NCI-H774 (cell line): ENCODE data around the gene GPX4.

Experiments used
- DNase-seq: peaks from one replicate; lab custom pipeline; 2025; lab: John Stamatoyannopoulos, UW

GPX4 gene

DNA sequence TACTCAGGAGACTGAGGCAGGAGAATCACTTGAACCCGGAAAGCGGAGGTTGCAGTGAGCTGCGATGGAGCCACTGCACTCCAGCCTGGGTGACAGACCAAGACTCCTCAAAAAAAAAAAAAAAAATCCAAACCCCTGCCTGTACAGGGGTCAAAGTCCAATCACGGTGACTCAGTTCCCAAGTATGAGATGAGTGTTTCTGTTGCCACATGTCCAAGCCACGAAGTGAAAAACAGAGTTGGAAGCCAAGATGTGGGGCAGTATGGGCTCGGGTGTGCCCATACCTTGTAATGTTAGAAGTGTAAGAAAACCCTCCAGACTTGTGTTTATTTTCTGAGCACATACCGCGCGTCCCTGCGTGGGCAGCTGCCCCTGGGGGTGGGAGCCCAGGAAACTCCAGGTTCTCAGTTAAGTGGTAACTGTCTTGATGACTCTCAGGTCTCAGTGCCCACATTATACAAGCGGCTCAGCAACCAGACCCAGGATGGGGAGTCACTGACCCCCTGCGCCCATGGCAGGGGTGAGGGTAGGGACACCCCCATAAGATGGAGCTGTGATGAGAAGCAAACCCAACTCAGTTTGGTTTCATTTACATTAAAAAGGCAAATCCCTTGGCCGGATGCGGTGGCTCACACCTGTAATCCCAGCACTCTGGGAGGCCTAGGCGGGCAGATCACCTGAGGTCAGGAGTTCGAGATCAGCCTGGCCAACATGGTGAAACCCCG lies 1.2 kb upstream of the GPX4 start:
- DNase-seq: no peak

GRCh38 chr19:1103132-1103707 lies 574 bp upstream of the GPX4 start:
- no peak for DNase-seq

DNA sequence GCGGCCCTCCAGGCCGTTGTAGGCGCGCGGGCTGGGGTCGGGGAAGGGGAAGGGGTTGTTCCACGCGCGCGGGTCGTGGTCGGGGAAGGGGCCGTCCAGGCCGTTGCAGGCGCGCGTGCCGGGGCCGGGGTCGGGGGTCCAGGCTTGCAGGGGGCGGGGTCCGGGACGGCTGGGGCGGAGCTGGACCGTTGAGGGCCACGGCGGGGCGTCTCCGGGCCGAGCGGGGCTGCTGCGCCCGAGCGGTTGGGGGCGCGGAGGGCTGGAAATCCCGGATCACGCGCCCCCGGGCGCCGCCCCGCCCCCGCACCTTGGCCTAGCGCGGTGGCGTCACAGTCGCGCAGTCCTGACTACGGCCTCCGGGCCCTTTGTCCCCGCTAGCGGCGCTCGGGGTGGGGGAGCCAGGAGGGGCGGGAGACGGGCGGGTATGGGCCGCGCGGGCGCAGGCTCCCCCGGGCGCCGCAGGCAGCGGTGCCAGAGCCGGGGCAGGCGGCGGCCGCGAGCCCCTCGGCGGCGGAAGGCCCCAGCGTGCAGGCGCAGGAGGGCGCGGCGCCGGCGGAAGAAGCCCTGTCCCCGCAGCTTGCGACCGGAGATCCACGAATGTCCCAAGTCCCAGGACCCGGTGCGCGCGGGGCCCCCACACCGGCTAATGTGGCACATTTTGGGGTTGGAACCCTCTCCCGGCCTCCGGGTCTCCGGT lies 665 bp downstream of the GPX4 start:
- DNase-seq: peak; percentile 69

- DNase-seq: no peak
These were observed 1.4 kb downstream of the GPX4 start for GRCh38 chr19:1105008-1105872.

DNA sequence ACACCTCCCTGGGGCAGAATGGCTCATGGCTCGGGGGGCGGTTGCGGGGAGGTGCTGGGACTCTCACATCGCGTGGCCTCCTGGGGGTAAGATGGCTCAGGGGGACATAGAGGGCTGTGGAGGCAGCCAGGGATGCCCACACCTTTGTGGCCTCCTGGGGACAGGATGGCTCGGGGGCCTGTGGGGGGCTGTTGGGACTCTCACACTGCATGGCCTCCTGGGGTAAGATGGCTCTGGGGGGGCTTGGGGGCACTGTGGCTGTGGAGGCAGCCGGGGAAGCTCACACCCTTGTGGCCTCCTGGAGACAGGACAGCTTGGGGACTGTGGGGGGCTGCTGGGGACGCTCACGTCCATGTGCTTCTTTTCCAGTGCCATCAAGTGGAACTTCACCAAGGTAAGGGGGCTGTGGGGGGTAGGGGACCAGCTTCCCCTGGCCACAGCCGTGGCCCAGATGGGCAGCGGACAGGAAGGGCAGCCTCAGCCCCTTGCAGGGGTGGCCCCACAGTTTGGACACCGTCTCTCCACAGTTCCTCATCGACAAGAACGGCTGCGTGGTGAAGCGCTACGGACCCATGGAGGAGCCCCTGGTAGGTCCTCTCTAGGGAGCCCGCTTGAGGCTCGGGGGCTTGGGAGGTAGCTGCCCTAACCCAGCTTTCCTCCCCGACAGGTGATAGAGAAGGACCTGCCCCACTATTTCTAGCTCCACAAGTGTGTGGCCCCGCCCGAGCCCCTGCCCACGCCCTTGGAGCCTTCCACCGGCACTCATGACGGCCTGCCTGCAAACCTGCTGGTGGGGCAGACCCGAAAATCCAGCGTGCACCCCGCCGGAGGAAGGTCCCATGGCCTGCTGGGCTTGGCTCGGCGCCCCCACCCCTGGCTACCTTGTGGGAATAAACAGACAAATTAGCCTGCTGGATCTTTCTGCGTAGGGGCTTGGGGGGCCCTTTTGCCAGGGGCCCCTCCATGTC lies 2.4 kb downstream of the GPX4 start:
- no peak for DNase-seq

GRCh38 chr19:1106841-1107660 lies 3.3 kb downstream of the GPX4 start:
- no peak for DNase-seq

DNA sequence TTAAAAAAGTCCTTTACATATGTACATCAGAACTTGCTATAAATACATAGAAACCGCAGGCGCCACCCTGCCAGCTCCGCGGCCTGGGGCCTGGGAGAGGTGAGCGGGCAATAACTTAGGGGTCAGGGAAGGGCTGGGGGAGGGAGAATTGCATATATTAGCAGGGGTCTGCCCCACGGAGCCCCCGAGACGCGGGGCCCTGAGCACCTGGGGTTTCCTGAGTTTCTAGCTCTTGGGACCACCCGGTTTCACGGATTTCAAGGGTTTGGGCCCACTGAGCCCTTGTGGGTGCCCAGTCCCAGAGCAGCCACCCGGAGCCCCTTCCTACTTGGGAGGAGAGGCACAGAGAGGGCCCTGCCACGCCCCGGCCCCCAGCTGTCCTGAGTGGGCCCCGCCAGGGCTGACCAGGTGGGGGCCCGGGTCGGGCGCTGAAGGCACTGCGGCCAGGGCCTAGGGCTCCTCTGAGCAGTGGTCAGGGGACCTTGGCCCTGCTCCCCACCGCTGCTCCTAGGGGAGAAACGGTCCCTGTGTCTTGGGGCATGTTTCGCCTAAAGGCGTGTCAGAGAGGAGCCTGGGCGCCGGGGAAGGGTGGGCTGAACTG lies 4.0 kb downstream of the GPX4 start:
- DNase-seq: no peak

GRCh38 chr19:1108291-1109031 lies 4.7 kb downstream of the GPX4 start:
- no peak for DNase-seq

GRCh38 chr19:1109032-1109551 lies 5.3 kb downstream of the GPX4 start:
- DNase-seq: no peak

DNA sequence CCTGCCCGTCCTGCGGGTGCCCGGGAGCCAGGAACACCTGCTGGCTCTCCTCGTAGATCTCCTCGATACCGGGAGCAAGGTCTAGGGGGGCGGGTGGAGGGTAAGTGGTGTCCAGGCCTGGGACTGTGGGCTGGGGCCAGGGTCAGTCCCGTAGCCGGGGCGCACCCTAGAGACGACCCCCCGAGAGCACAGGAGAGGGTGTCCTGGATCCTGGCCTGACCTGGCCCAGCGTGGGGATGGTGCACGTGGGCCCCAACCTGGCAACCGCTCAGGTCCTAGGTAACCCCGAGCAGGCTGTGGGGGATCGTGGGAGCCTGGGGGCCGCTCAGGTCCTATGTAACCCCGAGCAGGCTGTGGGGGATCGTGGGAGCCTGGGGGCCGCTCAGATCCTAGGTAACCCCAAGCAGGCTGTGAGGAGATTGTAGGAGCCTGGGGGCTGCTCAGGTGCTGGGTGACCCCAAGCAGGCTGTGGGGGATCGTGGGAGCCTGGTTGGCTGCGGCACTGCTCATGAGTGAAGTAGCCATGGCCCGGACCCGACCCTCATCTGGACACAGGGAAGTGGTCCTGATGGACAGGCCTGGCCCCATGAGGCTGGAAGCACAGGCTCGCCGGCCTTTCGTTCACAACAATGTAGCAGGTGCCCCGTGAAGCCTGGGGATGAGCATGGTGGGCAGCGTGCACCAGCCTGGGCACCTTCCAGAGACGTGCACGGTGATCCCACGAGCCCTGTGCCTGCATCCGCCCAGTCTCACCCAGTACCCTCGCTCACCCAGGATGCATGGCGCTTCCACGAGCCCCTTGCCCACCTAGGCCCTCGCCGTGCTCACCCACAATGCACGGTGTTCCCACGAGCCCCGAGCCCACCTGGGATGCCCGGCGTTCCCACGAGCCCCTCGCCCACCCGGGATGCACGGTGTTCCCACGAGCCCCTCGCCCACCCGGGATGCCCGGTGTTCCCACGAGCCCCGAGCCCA lies 6.2 kb downstream of the GPX4 start:
- DNase-seq: no peak

DNA sequence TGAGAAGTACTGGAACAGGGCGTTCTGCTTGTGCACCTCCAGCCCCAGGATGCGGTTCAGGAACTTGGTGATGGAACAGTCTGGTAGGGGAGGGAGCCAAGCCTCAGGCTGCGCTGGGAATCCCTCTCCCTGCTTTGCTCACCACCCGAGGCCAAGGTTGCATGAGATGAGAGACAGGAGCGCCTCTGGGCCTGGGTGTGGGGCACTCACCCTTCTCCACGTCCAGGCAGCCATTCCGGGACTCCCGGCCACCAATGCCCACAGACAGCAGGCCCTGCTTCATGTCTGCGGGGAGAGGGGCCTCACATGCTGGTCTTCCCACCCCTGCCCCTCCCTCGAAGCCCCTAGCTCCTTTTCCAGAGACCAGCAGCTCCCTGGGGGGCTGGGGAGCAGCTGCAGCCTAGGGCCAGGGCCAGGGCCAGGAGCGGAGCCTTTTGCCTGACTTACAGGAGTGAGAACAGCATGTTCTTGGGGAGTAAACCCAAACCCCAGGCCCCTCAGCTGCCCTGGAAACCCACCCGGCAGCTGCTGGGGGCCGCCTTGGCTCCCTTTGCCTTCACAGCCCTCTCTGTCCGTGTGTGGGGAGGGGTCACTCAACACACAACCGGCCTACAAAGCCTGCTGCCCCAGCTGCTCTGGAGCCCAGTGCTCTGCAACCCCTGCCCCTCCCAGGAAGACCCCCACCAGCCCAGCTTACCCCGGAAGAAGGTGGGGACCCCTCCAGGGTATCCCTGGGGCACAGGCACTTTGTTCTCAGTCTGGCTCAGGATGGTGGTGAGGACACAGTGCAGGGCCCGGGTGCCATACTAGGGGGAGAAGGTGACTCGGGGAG lies 7.2 kb downstream of the GPX4 start:
- no peak for DNase-seq

GRCh38 chr19:1111641-1112267 lies 8.0 kb downstream of the GPX4 start:
- DNase-seq: no peak

DNA sequence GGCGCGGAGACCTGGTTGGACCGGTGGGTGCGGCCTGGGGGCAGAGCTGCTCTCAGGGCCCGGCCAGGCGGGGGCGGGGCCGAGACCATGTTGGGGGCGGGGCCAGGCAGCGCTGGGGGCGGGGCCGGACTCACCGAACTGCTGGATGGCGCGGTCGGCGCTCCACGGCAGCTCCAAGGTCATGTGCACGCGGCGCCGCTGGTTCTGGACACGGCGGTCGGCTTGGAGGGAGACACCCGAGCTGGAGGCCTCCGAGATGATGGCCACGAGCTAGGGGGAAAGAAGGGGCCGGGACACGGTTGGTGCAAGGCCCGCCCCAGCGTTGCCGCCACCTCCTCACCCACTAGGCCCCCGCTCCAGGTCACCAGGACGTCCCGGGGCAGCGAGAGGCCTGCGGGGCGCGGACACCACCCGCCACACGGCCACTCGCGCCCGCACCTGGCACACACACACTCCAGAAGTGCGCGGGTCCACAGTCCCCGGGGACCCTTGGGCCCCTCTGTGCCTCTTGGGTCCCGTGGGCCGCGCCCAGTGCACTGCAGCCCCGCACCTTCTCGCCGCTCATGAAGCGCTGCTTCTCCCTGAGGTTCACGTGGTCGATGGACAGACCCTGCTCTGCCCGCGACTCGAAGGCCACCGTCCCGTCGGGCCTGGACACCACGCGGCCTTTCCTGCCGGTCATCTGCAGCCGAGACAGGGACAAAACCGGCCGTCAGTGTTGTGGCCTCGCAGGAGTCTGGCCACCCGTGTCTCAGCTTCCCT lies 8.7 kb downstream of the GPX4 start:
- DNase-seq: no peak

DNA sequence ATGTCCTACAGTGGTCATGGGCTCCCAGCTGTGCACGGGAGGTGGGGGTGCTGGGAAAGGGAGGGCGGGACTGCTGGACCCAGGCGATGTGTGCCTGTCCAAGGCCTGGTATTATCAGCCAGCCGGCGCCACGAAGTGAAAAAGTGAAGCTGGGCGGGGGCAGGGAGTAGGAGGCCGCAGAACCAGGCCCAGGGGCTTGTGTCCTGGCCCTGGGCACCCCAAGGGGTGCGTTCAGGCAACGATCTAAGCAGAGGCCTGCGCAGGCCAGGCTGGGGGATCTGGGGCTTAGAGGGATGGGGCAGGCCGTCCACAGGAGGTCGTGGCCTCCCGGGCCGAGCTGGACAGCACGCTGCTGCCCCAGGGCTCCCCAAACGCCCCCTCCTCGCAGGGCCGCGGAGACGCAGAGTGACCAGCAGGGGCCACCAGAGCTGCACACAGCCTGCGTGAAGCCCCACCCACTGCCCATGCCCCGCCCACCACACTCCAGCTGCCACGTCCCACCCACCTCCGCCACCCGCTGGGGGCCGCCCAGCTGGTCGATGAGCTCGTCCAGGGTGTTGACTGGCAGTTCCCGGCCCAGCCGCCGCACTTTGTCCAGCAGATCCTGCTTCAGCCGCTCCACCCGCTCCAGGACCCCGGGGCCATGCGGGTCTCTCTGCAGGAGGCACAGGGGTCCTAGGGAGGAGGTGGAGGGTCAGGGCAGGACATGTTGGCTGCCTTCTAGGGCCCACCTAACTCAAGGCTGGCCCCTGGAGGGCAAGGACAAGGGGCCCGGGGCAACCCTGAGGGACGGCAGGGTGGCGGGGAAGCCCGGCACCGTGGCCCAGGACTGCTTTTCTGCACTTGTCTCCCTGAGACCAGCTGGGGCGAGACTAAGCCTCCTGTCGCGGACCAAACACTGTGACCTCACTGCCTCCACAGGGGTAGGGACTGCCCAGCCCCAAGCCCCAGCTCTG lies 9.5 kb downstream of the GPX4 start:
- DNase-seq: peak; percentile 8
